Mammary epithelial cell (primary cell): Measurements from ENCODE around the gene ZNF662.

Experiments
- EZH2 ChIP-seq: IDR thresholded peaks from 2 replicates; pipeline ENCODE4 v1.6.1; 2012; ENCODE audit warnings: low read length, inconsistent platforms, borderline replicate concordance
- TF ChIP-seq, protein P1 (sequence below), 2 donors: IDR thresholded peaks in 1 of 2; conservative IDR thresholded peaks in 1 of 2; 2 replicates each; pipeline ENCODE4 v1.5.1; 2011 to 2012; ENCODE audit warnings: inconsistent platforms in 2 of 2, low read length in 2 of 2, mild to moderate bottlenecking in 2 of 2, control low read depth in 1 of 2, low read depth in 1 of 2; ENCODE audit not compliant: insufficient read depth in 1 of 2; ENCODE audit errors: extremely low read depth in 1 of 2

DNA sequence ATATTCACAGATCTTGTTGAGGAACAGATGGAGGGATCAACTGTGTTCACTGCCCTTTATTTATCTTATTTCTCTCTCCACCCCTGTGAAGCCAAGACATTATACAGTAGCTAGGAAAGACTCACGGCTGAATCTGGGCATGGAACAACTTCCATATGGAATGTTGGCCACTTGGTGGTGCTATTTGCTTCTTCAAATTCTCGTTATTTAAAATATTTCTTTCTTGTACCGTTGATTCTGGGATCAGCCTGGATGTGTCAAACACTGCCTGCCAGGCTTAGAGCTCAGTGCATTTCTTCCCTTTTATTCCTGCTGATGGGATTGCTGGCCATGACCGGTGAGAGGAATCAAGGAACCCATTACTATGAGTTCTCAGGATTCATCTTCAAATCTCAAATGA, 55.7 kb downstream of the ZNF662 start:
- TF ChIP-seq, protein P1, sequence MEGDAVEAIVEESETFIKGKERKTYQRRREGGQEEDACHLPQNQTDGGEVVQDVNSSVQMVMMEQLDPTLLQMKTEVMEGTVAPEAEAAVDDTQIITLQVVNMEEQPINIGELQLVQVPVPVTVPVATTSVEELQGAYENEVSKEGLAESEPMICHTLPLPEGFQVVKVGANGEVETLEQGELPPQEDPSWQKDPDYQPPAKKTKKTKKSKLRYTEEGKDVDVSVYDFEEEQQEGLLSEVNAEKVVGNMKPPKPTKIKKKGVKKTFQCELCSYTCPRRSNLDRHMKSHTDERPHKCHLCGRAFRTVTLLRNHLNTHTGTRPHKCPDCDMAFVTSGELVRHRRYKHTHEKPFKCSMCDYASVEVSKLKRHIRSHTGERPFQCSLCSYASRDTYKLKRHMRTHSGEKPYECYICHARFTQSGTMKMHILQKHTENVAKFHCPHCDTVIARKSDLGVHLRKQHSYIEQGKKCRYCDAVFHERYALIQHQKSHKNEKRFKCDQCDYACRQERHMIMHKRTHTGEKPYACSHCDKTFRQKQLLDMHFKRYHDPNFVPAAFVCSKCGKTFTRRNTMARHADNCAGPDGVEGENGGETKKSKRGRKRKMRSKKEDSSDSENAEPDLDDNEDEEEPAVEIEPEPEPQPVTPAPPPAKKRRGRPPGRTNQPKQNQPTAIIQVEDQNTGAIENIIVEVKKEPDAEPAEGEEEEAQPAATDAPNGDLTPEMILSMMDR (conservative IDR thresholded peaks at IDR 0.05 in 1 of 2, IDR thresholded peaks at IDR 0.05 in 1 of 2; ENCODE audit: extremely low read depth in 1 of 2, insufficient read depth in 1 of 2, low read depth in 1 of 2, low read length in 2 of 2): peak; percentile 66 to 67
- TF ChIP-seq EZH2: no peak
